ENCODE results near the gene CEP112. TPM values are rescaled to one million over a fixed set of nuclear protein-coding genes. Genes with fewer than 3 reads are reported as not detected.

Gene CEP112
- total and polyA plus RNA-seq, 2 of the 13 experiments (the other 11 are each of a cell fraction or from before 2014, with no cell fraction given) = 1.2 to 3.4 TPM

GRCh38 chr17:65931246-65932149 lies 260.4 kb downstream of the CEP112 start:
- Histone ChIP-seq H3K27ac (ENCODE audit: extremely low read length, insufficient read depth, low read length) (no peak overlapping the region), H4K20me1 (ENCODE audit: insufficient read depth, low read length) (no peaks in the 10 kb centered on the region), H3K9me3 (ENCODE audit: low read length) (peaks cover 8% of the 10 kb centered on the region; the same call in 1 of the 2 replicates), H3K79me2 (ENCODE audit: insufficient read depth, low read length) (no peaks in the 10 kb centered on the region), H3K27me3 (ENCODE audit: control insufficient read depth in 1 of 2, insufficient read depth in 2 of 2, low read length in 2 of 2) (no peaks in the 10 kb centered on the region), H3K9ac (ENCODE audit: insufficient read depth, low read depth, low read length) (no peak overlapping the region), H3K4me3 (replicated peaks in 1 of 3; ENCODE audit: insufficient read depth in 1 of 3, low read depth in 2 of 3, low read length in 3 of 3) (no peak overlapping the region), H3K36me3 (replicated peaks in 1 of 2; ENCODE audit: control insufficient read depth in 1 of 2, insufficient read depth in 2 of 2, low read length in 2 of 2) (no peaks in the 10 kb centered on the region), H2AFZ (ENCODE audit: low read length) (no peak overlapping the region), H3K4me1 (ENCODE audit: insufficient read depth, low read length) (no peaks in the 10 kb centered on the region), H3K4me2 (ENCODE audit: low read depth, low read length) (no peak overlapping the region)
- no TSS peak for BruUV-seq (replicated peaks)
- ChIA-PET CTCF (ENCODE audit: low intra/inter-chr PET ratio, low total read pairs) (no interaction called here), POLR2A (no interaction called here)
- DNase-seq (ENCODE audit: low spot score) (no peak), FAIRE-seq (no peak), ATAC-seq (no peak)
- 45% methylated on average over 3 of the region's 3 CpGs for WGBS (ENCODE audit: low lambda C conversion rate)
- intact Hi-C loops (cut with micrococcal nuclease; ENCODE audit: unreplicated experiment) (no loop called here), in situ Hi-C loops (cut with HindIII; ENCODE audit: extremely low pct_ligation_motif_present, low pct_unique_long_range_greater_than_20kb) (no loop called here)
- no peak for TF ChIP-seq NCOA5 (CRISPR knock-in tag; IDR thresholded peaks at IDR 0.05)
- TF ChIP-seq ZNF598 (CRISPR knock-in tag; IDR thresholded peaks at IDR 0.05; ENCODE audit: borderline replicate concordance) = no peak
- no peak for TF ChIP-seq ZNF317 (CRISPR knock-in tag; IDR thresholded peaks at IDR 0.05)
- no peak for TF ChIP-seq SRSF1 (optimal IDR thresholded peaks at IDR 0.05; ENCODE audit: low read depth, low read length)
- no peak for TF ChIP-seq ZNF205 (CRISPR knock-in tag; IDR thresholded peaks at IDR 0.05)
- TF ChIP-seq SIX4 (CRISPR knock-in tag; IDR thresholded peaks at IDR 0.05) = no peak
- TF ChIP-seq ZNF569 (CRISPR knock-in tag; IDR thresholded peaks at IDR 0.05; ENCODE audit: borderline replicate concordance) = no peak
- TF ChIP-seq HMGXB4 (CRISPR knock-in tag; IDR thresholded peaks at IDR 0.05; ENCODE audit: borderline replicate concordance in 1 of 2, low read depth in 1 of 2) = no peak

All from HepG2 (cell line).